HCT116 (cell line): ENCODE data around the gene LRRC51. TPM values are rescaled to one million over a fixed set of nuclear protein-coding genes. Genes with fewer than 3 reads are reported as not detected.

ENCODE experiments used
- ATAC-seq: fragments of 200-7000 bp; cut with Tn5 transposase; 2 replicates; pipeline ENCODE4 v1.9.1; 2020; ENCODE audit warnings: mild to moderate bottlenecking, moderate library complexity
- BruUV-seq: library from RNA; stranded (reverse); fragments of 400-500 nt; replicated peaks from 2 replicates; lab custom pipeline; 2021; lab: Mats Ljungman, UMichigan
- CTCF ChIA-PET: fragments of 300-600 bp; sonication (Branson Sonifier 250); formaldehyde crosslinking; loops from one replicate; lab custom pipeline; 2021; ENCODE audit warnings: antibody characterized with exemption; lab: Charles Lee
- POLR2A ChIA-PET: fragments of 300-600, 350-600 bp; sonication (Branson Sonifier 250); formaldehyde crosslinking; loops from one replicate; lab custom pipeline; 2021; ENCODE audit warnings: antibody characterized with exemption; lab: Charles Lee
- RAD21 ChIA-PET, 2 experiments: fragments of 300-600 bp; sonication (Branson Sonifier 250); formaldehyde crosslinking; loops; one replicate each; lab custom pipeline; 2023; ENCODE audit warnings: low total read pairs in 2 of 2; ENCODE audit not compliant: uncharacterized antibody in 2 of 2, unreplicated experiment in 2 of 2, low non-redundant PET in 1 of 2; lab: Charles Lee
- DNase-seq: peaks from one replicate; pipeline ENCODE4 v3.0.0-alpha.2; 2010; ENCODE audit warnings: low read depth, low spot score
- H2AFZ ChIP-seq: fragments of 200-600 bp; shearing (Covaris generic), sonication (generic); 2 replicates; pipeline ENCODE4 v1.6.1; 2017; ENCODE audit warnings: low read depth, mixed run types, mixed read lengths, antibody characterized with exemption, low read length; ENCODE audit not compliant: poor library complexity, severe bottlenecking
- H3K27ac ChIP-seq: 2 replicates; pipeline ENCODE4 v1.5.1; 2012; ENCODE audit warnings: low read depth, low read length
- H3K27me3 ChIP-seq: fragments of 200-600 bp; sonication (generic); 2 replicates; pipeline ENCODE4 v1.6.1; 2016; ENCODE audit warnings: mixed run types, low read length, mixed read lengths; ENCODE audit not compliant: insufficient read depth
- H3K36me3 ChIP-seq, 2 experiments: fragments of 200-500 bp in 1 of 2; fragments of 200-600 bp in 1 of 2; sonication (Bioruptor generic) in 1 of 2; sonication (generic) in 1 of 2; 2 replicates each; pipeline versions ENCODE4 v1.5.1 to v1.6.1; 2014 to 2016; ENCODE audit warnings: low read length in 2 of 2, inconsistent platforms in 1 of 2, mixed read lengths in 1 of 2, mixed run types in 1 of 2; ENCODE audit not compliant: insufficient read depth in 2 of 2, control insufficient read depth in 1 of 2
- H3K4me1 ChIP-seq, 2 experiments: fragments of 200-600 bp in 1 of 2; sonication (generic) in 1 of 2; 2 replicates each; pipeline versions ENCODE4 v1.5.1 to v1.6.1; 2012 to 2017; ENCODE audit warnings: low read length in 2 of 2, inconsistent platforms in 1 of 2, mild to moderate bottlenecking in 1 of 2, mixed read lengths in 1 of 2, mixed run types in 1 of 2, moderate library complexity in 1 of 2; ENCODE audit not compliant: insufficient read depth in 2 of 2, control insufficient read depth in 1 of 2
- H3K4me2 ChIP-seq: fragments of 200-600 bp; sonication (generic); 2 replicates; pipeline ENCODE4 v1.6.1; 2017; ENCODE audit warnings: mixed run types, low read length, mixed read lengths
- H3K4me3 ChIP-seq, 2 experiments: fragments of 200-600 bp in 1 of 2; sonication (generic) in 1 of 2; replicated peaks in 1 of 2; 2 replicates each; pipeline ENCODE4 v1.5.1; 2011 to 2016; ENCODE audit warnings: low read length in 2 of 2, control low read depth in 1 of 2, low read depth in 1 of 2, mild to moderate bottlenecking in 1 of 2, mixed read lengths in 1 of 2, mixed run types in 1 of 2
- H3K79me2 ChIP-seq: fragments of 200-600 bp; sonication (generic); 2 replicates; pipeline ENCODE4 v1.6.1; 2017; ENCODE audit warnings: mild to moderate bottlenecking, mixed run types, low read length, moderate library complexity, mixed read lengths; ENCODE audit not compliant: insufficient read depth
- H3K9ac ChIP-seq: fragments of 200-600 bp; sonication (generic); 2 replicates; pipeline ENCODE4 v1.6.1; 2016; ENCODE audit warnings: low read length, mixed read lengths
- H3K9me2 ChIP-seq: fragments of 200-600 bp; sonication (generic), shearing (Covaris generic); 2 replicates; pipeline ENCODE4 v1.6.1; 2017; ENCODE audit warnings: mixed run types, mild to moderate bottlenecking, moderate library complexity; ENCODE audit not compliant: insufficient read depth
- H3K9me3 ChIP-seq, 2 experiments: fragments of 200-500 bp in 1 of 2; fragments of 200-600 bp in 1 of 2; sonication (Bioruptor generic) in 1 of 2; sonication (generic) in 1 of 2; 2 replicates each; pipeline ENCODE4 v1.6.1; 2014 to 2017; ENCODE audit warnings: low read length in 2 of 2, mixed read lengths in 2 of 2, inconsistent platforms in 1 of 2, low read depth in 1 of 2, mild to moderate bottlenecking in 1 of 2, mixed run types in 1 of 2, moderate library complexity in 1 of 2; ENCODE audit not compliant: control insufficient read depth in 1 of 2, insufficient read depth in 1 of 2
- H4K20me1 ChIP-seq: fragments of 200-600 bp; sonication (generic), shearing (Covaris generic); 2 replicates; pipeline ENCODE4 v1.6.1; 2017; ENCODE audit warnings: mixed run types, mild to moderate bottlenecking, moderate library complexity; ENCODE audit not compliant: insufficient read depth
- ATF3 ChIP-seq: IDR thresholded peaks from 2 replicates; pipeline ENCODE4 v1.6.1; 2012
- CBX3 ChIP-seq: IDR thresholded peaks from 2 replicates; pipeline ENCODE4 v1.6.1; 2012; ENCODE audit warnings: low read depth
- EZH2 ChIP-seq: fragments of 200-600 bp; sonication (generic); IDR thresholded peaks from 2 replicates; pipeline ENCODE4 v1.6.1; 2017; ENCODE audit warnings: antibody characterized with exemption, mixed run types
- EZH2phosphoT487 ChIP-seq: fragments of 200-600 bp; IDR thresholded peaks from 2 replicates; pipeline ENCODE4 v1.6.1; 2018; ENCODE audit warnings: antibody characterized with exemption, borderline replicate concordance
- FOSL1 ChIP-seq: IDR thresholded peaks from 2 replicates; pipeline ENCODE4 v1.6.1; 2012; ENCODE audit warnings: low read depth
- SP1 ChIP-seq: IDR thresholded peaks from 2 replicates; pipeline ENCODE4 v1.6.1; 2012; ENCODE audit warnings: low read depth
- SRF ChIP-seq: IDR thresholded peaks from 2 replicates; pipeline ENCODE4 v1.6.1; 2012; ENCODE audit warnings: low read depth
- TCF7L2 ChIP-seq: IDR thresholded peaks from 2 replicates; pipeline ENCODE4 v1.7.0; 2011; ENCODE audit warnings: borderline replicate concordance, inconsistent platforms; ENCODE audit not compliant: insufficient read depth, insufficient read length; ENCODE audit errors: extremely low read depth
- YY1 ChIP-seq: IDR thresholded peaks from 2 replicates; pipeline ENCODE4 v1.6.1; 2011; ENCODE audit warnings: low read length, low read depth, moderate library complexity, mild to moderate bottlenecking; ENCODE audit not compliant: insufficient replicate concordance; ENCODE audit errors: extremely low read depth
- ZBTB33 ChIP-seq: IDR thresholded peaks from 2 replicates; pipeline ENCODE4 v1.6.1; 2011; ENCODE audit warnings: mild to moderate bottlenecking, low read length, moderate library complexity; ENCODE audit not compliant: insufficient replicate concordance; ENCODE audit errors: extremely low read depth
- ZFX ChIP-seq: fragments of 450-650 bp; IDR thresholded peaks from 2 replicates; pipeline ENCODE4 v1.6.1; 2017
- intact Hi-C: fragments of 100-400 bp; cut with micrococcal nuclease; formaldehyde crosslinking; loops from 2 replicates; pipeline ENCODE4 v1.10.0; 2022
- total RNA-seq: library from RNA; stranded (reverse); gene quantifications from one replicate; pipeline ENCODE4 v1.2.1, GENCODE V29; 2021; ENCODE audit not compliant: unreplicated experiment

The LRRC51 gene
- total RNA-seq, 1 experiment from 2014 or later, result 10.8 TPM

GRCh38 chr11:72070491-72070890 lies 10.2 kb upstream of the LRRC51 start:
- Histone ChIP-seq H4K20me1 (no peaks in the 10 kb centered on the region), H3K79me2 (peaks cover 94% of the 10 kb centered on the region), H3K9me2 (no peaks in the 10 kb centered on the region), H3K9me3 (no peaks in the 10 kb centered on the region), H2AFZ (no peak overlapping the region), H3K4me2 (peak overlapping the region; percentile 66), H3K27ac (peak overlapping the region; percentile 43), H3K4me3 (peak overlapping the region in 1 of 2 experiments; percentile 27; a peak in 2 of 4 replicates), H3K4me1 (peaks cover 48 to 62% of the 10 kb centered on the region in 2 experiments), H3K9ac (peak overlapping the region; percentile 50), H3K27me3 (no peaks in the 10 kb centered on the region), H3K36me3 (peaks cover 3 to 7% of the 10 kb centered on the region in 2 experiments; a peak in 2 of 4 replicates)
- ATAC-seq (no peak), DNase-seq (no peak)
- POLR2A ChIA-PET, result interaction anchor here (0.6 kb wide), 1 partner anchor 14 kb away, joined by 6 read pairs; no protein-coding TSS in a partner anchor
- no peak for TF ChIP-seq SRF
- TF ChIP-seq CBX3, result no peak
- TF ChIP-seq FOSL1, result no peak
- TF ChIP-seq TCF7L2, result no peak
- TF ChIP-seq EZH2, result no peak
- no peak for TF ChIP-seq ZFX
- no peak for TF ChIP-seq YY1
- no peak for TF ChIP-seq ZBTB33
- TF ChIP-seq EZH2phosphoT487, result no peak
- TF ChIP-seq ATF3, result no peak
- TF ChIP-seq SP1, result no peak
- no TSS peak for BruUV-seq
- RAD21 ChIA-PET, result no interaction called here
- CTCF ChIA-PET, result no interaction called here
- intact Hi-C loops, result no loop called here
